ENCODE results near the gene TMEM208. TPM values are rescaled to one million over a fixed set of nuclear protein-coding genes. Genes with fewer than 3 reads are reported as not detected.
A peak's percentile ranks its signal among the peaks of the same experiment; 100 is the strongest.

Gene TMEM208
- total and polyA plus RNA-seq, 9 donors, result 23.8 to 52.0 (median 32.1) TPM

- TF ChIP-seq POLR2A (IDR thresholded peaks at IDR 0.05) (no peak), EP300 (IDR thresholded peaks at IDR 0.05) (no peak), CTCF (IDR thresholded peaks at IDR 0.05) (no peak)
- peak in 1 of 5 donors; percentile 19 for DNase-seq
- Histone ChIP-seq H3K27ac (no peak overlapping the region), H3K4me3 (no peak overlapping the region), H3K36me3 (no peaks in the 10 kb centered on the region), H3K27me3 (no peaks in the 10 kb centered on the region), H3K4me1 (ENCODE audit: insufficient read depth) (no peaks in the 10 kb centered on the region), H3K9me3 (no peaks in the 10 kb centered on the region)
- intact Hi-C loops (cut with DNase I), result loop anchor here in 1 of 4 donors (10.0 kb wide), 1 partner anchor 159 kb away; the partner anchor contains the start of gene ZDHHC1
- 90 to 95% (median 91%) methylated on average over 15 to 17 of the region's 17 CpGs for WGBS, 3 donors
These were observed 28.8 kb downstream of the TMEM208 start for GRCh38 chr16:67255553-67256221.

- no peak overlapping the region for H3K4me3 ChIP-seq
- H3K9me3 ChIP-seq, result no peaks in the 10 kb centered on the region
- no peak for TF ChIP-seq CTCF (IDR thresholded peaks at IDR 0.05)
- TF ChIP-seq EP300 (IDR thresholded peaks at IDR 0.05), result no peak
- no peak for TF ChIP-seq POLR2A (IDR thresholded peaks at IDR 0.05)
- WGBS, 3 donors, result 96 to 97% (median 97%) methylated on average over 11 of the region's 11 CpGs
- no peaks in the 10 kb centered on the region for H3K4me1 ChIP-seq (ENCODE audit: insufficient read depth)
- H3K27me3 ChIP-seq, result no peaks in the 10 kb centered on the region
- no peak overlapping the region for H3K27ac ChIP-seq
- intact Hi-C loops (cut with DNase I), result loop anchor here in 1 of 4 donors (10.0 kb wide), 1 partner anchor 158 kb away; the partner anchor contains the start of gene ZDHHC1
- no peaks in the 10 kb centered on the region for H3K36me3 ChIP-seq
- peak in 1 of 5 donors; percentile 6 for DNase-seq
These were observed 29.8 kb downstream of the TMEM208 start for GRCh38 chr16:67256701-67257230.

GRCh38 chr16:67257486-67258160, 30.7 kb downstream of the TMEM208 start:
- Histone ChIP-seq H3K27ac (no peak overlapping the region), H3K4me3 (no peak overlapping the region), H3K27me3 (no peaks in the 10 kb centered on the region), H3K4me1 (ENCODE audit: insufficient read depth) (no peaks in the 10 kb centered on the region), H3K9me3 (no peaks in the 10 kb centered on the region), H3K36me3 (no peaks in the 10 kb centered on the region)
- peak in 1 of 5 donors; percentile 14 for DNase-seq
- no peak for TF ChIP-seq EP300 (IDR thresholded peaks at IDR 0.05)
- WGBS, 3 donors, result 69 to 76% (median 74%) methylated on average over 4 of the region's 4 CpGs
- intact Hi-C loops (cut with DNase I), result loop anchor here in 1 of 4 donors (10.0 kb wide), 1 partner anchor 157 kb away; the partner anchor contains the start of gene ZDHHC1

- Histone ChIP-seq H3K27ac (no peak overlapping the region), H3K36me3 (no peaks in the 10 kb centered on the region), H3K4me3 (no peak overlapping the region), H3K27me3 (no peaks in the 10 kb centered on the region), H3K4me1 (ENCODE audit: insufficient read depth) (no peaks in the 10 kb centered on the region), H3K9me3 (no peaks in the 10 kb centered on the region)
- TF ChIP-seq EP300 (IDR thresholded peaks at IDR 0.05), result no peak
- no peak for TF ChIP-seq CTCF (IDR thresholded peaks at IDR 0.05)
- no peak for TF ChIP-seq POLR2A (IDR thresholded peaks at IDR 0.05)
- peak in 2 of 5 donors; percentile 11 to 40 for DNase-seq
- 31 to 60% (median 51%) methylated on average over 11 of the region's 11 CpGs for WGBS, 3 donors
- intact Hi-C loops (cut with DNase I), result loop anchor here in 1 of 4 donors (10.0 kb wide), 1 partner anchor 157 kb away; the partner anchor contains the start of gene ZDHHC1
These were observed 31.4 kb downstream of the TMEM208 start for GRCh38 chr16:67258161-67258835.
